ENCODE measurements around the gene PITX2.

The PITX2 gene

GRCh38 chr4:110636171-110636679, 13.3 kb upstream of the PITX2 start:
- H3K27ac ChIP-seq, result peak overlapping the region; percentile 63
- TF ChIP-seq ZFX (IDR thresholded peaks at IDR 0.05; ENCODE audit: borderline replicate concordance) (no peak), CTCF (IDR thresholded peaks at IDR 0.05) (no peak)

DNA sequence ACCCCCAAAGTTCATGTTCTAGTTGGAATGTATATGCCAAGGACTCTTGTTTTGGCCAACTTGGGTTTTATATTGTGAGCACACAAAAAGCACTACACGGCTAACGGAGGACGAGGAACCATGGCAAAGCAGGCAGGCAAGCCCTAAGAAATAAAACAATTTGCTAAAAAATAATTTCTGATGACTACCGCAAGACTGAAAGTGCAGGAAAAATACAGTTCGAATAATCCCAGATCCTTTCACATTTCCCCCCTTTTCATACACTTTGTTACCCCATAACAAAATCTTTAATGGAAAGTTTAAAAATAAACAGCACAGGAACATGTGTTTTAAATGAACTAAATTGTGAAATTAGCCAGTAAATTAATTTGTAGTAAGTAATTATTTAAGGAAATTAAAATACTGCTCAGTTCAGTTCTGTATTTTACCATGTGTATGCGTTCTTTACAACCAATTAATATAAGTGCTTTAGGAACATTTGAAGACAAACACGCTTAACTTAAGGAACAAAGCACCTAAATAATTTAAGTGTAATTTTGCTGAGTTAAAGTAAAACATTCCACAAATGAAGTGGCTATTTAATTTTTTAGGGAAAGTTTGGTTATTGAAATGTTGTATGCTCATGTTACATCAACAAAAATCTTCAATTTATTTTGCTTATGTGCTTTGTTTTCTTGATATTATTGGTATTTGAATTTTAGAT, 12.4 kb upstream of the PITX2 start:
- TF ChIP-seq CTCF (IDR thresholded peaks at IDR 0.05), result no peak
- TF ChIP-seq ZFX (IDR thresholded peaks at IDR 0.05; ENCODE audit: borderline replicate concordance), result no peak

GRCh38 chr4:110634350-110635162, 11.7 kb upstream of the PITX2 start:
- no peak for TF ChIP-seq CTCF (IDR thresholded peaks at IDR 0.05)
- TF ChIP-seq ZFX (IDR thresholded peaks at IDR 0.05; ENCODE audit: borderline replicate concordance), result no peak
- H3K27ac ChIP-seq, result no peak overlapping the region

More for the DNA sequence above, 12.4 kb upstream of the PITX2 start:
- H3K27ac ChIP-seq, result no peak overlapping the region

- H3K27ac ChIP-seq, result no peak overlapping the region
- TF ChIP-seq ZFX (IDR thresholded peaks at IDR 0.05; ENCODE audit: borderline replicate concordance) (no peak), CTCF (IDR thresholded peaks at IDR 0.05) (no peak)
Observed at GRCh38 chr4:110633358-110634341, 10.8 kb upstream of the PITX2 start.

DNA sequence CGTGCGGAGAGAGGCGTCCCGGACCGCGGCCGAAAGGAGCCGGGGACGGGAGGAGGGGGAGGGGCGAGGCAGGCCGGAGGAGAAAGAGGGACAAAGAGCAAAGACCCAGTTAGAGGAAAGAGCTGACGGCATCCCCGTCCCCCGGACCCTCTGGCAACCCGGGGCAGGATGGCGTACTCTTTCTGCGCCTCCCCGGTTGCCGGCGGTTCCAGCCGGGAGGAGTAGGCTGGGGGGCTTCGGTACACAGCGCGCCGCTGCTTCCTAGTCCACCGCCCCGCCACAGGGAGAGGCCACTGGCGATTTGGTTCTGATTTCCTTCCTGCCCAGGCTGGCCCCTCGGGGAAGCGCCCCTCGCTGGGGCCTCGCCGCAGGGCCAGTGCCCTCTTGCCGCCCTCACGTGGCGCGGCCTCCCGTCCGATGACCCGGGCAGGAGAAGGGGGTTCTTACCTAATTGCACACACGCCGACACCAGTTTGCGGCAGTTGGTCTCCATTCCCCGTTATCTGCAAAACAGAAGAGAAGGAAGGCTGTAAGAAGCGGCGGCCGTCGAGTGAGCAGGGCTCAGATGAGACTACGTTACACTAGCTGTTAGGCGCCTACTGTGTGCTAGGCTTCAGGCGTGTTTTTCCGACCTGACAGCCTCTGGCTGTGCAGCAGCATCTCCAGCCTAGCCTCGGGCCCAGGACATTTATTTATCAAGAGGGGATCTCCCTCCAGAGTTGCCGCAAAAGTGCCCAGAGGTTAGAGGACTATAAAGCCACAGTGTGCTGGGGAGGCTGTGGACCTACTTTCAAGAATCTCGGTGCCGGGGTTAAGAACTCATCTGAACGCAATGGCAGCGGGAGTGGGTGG, 9.9 kb upstream of the PITX2 start:
- TF ChIP-seq ZFX (IDR thresholded peaks at IDR 0.05; ENCODE audit: borderline replicate concordance) (no peak), CTCF (IDR thresholded peaks at IDR 0.05) (no peak)
- H3K27ac ChIP-seq, result peak overlapping the region; percentile 55
